ENCODE data around the gene KIAA0513. TPM values are rescaled to one million over a fixed set of nuclear protein-coding genes. Genes with fewer than 3 reads are reported as not detected.

KIAA0513 gene
- total and polyA plus RNA-seq, 11 donors, result 4.5 to 14.0 (median 9.1) TPM

DNA sequence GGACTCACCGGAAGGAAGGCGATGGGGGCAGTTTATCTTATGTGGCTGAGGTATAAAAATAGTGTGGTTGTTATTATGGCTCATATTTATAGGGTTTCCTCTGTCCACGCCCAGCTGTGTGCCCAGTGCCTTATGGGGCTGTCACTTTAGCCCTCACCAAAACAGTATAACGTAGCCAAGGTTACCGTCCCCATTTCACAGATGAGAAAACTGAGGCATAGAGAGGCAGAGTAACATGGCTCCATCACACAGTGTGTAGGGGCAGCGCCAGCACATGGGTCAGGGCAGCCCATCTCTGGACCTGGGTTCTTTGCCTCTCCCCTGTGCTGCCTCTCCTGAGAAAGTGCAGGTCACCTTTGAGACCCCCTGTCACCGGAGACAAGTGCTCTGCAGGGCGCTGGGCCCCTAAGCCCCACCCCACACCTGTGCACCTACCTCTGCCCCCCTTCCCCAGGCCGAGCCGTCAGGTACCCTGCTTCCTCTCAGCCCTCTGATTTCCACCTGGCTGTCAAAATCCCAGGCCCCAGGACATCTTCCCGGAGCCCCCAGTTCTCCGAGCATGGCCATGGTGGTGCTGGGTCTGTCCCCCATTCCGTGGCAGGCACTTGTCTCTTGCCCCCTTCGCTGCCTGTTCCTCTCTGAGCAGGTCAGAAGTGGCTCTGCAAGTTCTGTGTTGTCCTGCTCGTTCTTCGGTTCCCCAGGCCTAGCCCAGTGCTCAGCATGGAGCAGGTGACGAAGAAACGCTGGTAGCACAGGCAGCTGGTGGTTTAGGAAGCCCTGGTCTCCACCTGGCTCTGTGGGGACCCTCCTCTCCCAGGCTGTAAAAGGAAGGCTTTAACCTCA is 7.2 kb downstream of the KIAA0513 start:
- intact Hi-C loops (cut with DNase I), result no loop called here

DNA sequence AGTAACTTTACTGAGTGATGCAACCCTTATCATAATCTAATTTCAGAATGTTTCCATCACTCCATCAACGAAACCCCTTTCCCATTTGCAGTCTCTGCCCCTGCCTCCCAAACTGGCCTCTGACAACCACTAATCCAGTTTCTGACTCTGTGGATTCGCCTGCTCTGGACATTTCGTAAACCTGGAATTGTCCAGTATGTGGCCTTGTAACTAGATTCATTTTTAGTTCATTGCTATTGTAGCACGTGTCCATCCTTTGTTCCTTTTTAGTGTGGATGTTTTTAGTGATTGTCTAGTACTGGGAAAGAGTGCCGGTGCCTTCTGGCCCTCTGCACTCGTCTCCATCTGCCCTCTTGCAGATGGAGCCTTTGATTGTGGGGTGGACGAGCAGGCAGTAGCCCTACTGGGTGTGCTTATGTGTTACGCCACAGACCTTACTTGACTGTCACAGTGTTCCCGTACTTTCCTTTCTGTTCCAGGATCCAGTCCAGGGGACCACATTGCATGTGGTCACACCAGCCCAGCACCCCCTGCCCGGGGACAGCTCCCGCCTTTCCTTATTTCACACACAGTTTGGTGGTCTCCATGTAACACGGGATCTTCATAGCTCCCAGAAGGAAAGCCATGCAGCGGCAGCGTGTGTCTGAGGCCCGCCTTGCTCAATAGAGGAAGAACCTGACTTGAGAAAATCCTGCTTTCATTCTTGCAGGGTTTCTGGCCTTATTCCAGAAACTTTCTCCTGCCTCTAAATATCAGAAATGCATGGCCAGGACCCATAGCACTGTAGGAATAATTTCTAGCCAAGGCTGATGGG is 8.8 kb downstream of the KIAA0513 start:
- Histone ChIP-seq H3K4me3 (no peak overlapping the region), H3K27me3 (no peaks in the 10 kb centered on the region), H3K9me3 (no peaks in the 10 kb centered on the region), H3K27ac (peak overlapping the region in 2 of 12 donors; percentile 3 to 32), H3K36me3 (peaks cover 0 to 17% (median 0%) of the 10 kb centered on the region in 9 donors), H3K4me1 (peaks cover 0 to 7% (median 0%) of the 10 kb centered on the region in 12 donors)
- DNase-seq (no peak), ATAC-seq (no peak)
- intact Hi-C loops (cut with DNase I), result no loop called here
- TF ChIP-seq POLR2A (IDR thresholded peaks at IDR 0.05), result no peak
- no peak for TF ChIP-seq CTCF (IDR thresholded peaks at IDR 0.05)
- WGBS, 4 donors, result 86 to 92% (median 90%) methylated on average over 15 of the region's 15 CpGs

More for the DNA sequence above, 7.2 kb downstream of the KIAA0513 start:
- Histone ChIP-seq H3K27ac (no peak overlapping the region), H3K9me3 (no peaks in the 10 kb centered on the region), H3K27me3 (no peaks in the 10 kb centered on the region), H3K36me3 (peaks cover 0 to 20% (median 0%) of the 10 kb centered on the region in 9 donors), H3K4me1 (peaks cover 0 to 13% (median 0%) of the 10 kb centered on the region in 12 donors), H3K4me3 (no peak overlapping the region)
- ATAC-seq (no peak), DNase-seq (no peak)
- WGBS, 4 donors, result 89 to 95% (median 90%) methylated on average over 18 of the region's 18 CpGs
- no peak for TF ChIP-seq POLR2A (IDR thresholded peaks at IDR 0.05)
- no peak for TF ChIP-seq CTCF (IDR thresholded peaks at IDR 0.05)

- H3K36me3 ChIP-seq, result peaks cover 0 to 14% (median 0%) of the 10 kb centered on the region in 9 donors
- intact Hi-C loops (cut with DNase I), result no loop called here
- ATAC-seq (peak in 1 of 4 donors; percentile 38), DNase-seq (peak in 1 of 5 donors; percentile 12)
- peaks cover 0 to 7% (median 0%) of the 10 kb centered on the region in 12 donors for H3K4me1 ChIP-seq
- no peaks in the 10 kb centered on the region for H3K9me3 ChIP-seq
- H3K27me3 ChIP-seq, result no peaks in the 10 kb centered on the region
- H3K27ac ChIP-seq, result peak overlapping the region in 1 of 12 donors; percentile 14
- 91 to 93% (median 93%) methylated on average over 7 of the region's 7 CpGs for WGBS, 4 donors
- no peak for TF ChIP-seq POLR2A (IDR thresholded peaks at IDR 0.05)
- TF ChIP-seq CTCF (IDR thresholded peaks at IDR 0.05), result no peak
- H3K4me3 ChIP-seq, result no peak overlapping the region
Observed at GRCh38 chr16:85037050-85037410, 9.4 kb downstream of the KIAA0513 start.

GRCh38 chr16:85037721-85038120 is 10.1 kb downstream of the KIAA0513 start:
- intact Hi-C loops (cut with DNase I), result no loop called here
- DNase-seq, result peak in 1 of 5 donors; percentile 9

More at GRCh38 chr16:85037721-85038120, 10.1 kb downstream of the KIAA0513 start:
- Histone ChIP-seq H3K4me3 (no peak overlapping the region), H3K27ac (peak overlapping the region in 1 of 12 donors; percentile 14), H3K27me3 (no peaks in the 10 kb centered on the region), H3K4me1 (peaks cover 0 to 7% (median 0%) of the 10 kb centered on the region in 12 donors), H3K36me3 (peaks cover 0 to 15% (median 0%) of the 10 kb centered on the region in 9 donors), H3K9me3 (no peaks in the 10 kb centered on the region)
- 82 to 88% (median 87%) methylated on average over 5 of the region's 5 CpGs for WGBS, 4 donors
- no peak for ATAC-seq
- TF ChIP-seq CTCF (IDR thresholded peaks at IDR 0.05), result no peak
- TF ChIP-seq POLR2A (IDR thresholded peaks at IDR 0.05), result no peak

Measured in heart left ventricle (tissue), 16 donors.